K562 (cell line): ENCODE data around the gene EIF4E1B.

Experiments used
- C11orf30 ChIP-seq: fragments of 450-650 bp; IDR thresholded peaks from 2 replicates; pipeline ENCODE4 v1.6.1; 2016; ENCODE audit warnings: low read depth, mild to moderate bottlenecking
- FOXO4 ChIP-seq: fragments of 450-650 bp; formaldehyde crosslinking; IDR thresholded peaks from 2 replicates; pipeline ENCODE4 v1.4.0; 2020; ENCODE audit warnings: mild to moderate bottlenecking, moderate library complexity
- GABPB1 ChIP-seq: sonication (generic); formaldehyde crosslinking; IDR thresholded peaks from 2 replicates; pipeline ENCODE4 v1.8.0; 2022; ENCODE audit warnings: mild to moderate bottlenecking, missing genetic modification reagents
- MXI1 ChIP-seq: IDR thresholded peaks from 2 replicates; pipeline ENCODE4 v1.6.1; 2011; ENCODE audit warnings: low read depth, mild to moderate bottlenecking, improper control_type of control experiment, low read length
- STAG1 ChIP-seq: sonication (generic); formaldehyde crosslinking; IDR thresholded peaks from 2 replicates; pipeline ENCODE4 v1.5.0; 2020; ENCODE audit warnings: missing genetic modification reagents, borderline replicate concordance
- TF ChIP-seq, protein P1 (sequence below): fragments of 250-450 bp; sonication (Bioruptor Pico); IDR thresholded peaks from 2 replicates; pipeline ENCODE4 v1.8.0; 2021; ENCODE audit warnings: moderate library complexity, mild to moderate bottlenecking, inconsistent platforms

DNA sequence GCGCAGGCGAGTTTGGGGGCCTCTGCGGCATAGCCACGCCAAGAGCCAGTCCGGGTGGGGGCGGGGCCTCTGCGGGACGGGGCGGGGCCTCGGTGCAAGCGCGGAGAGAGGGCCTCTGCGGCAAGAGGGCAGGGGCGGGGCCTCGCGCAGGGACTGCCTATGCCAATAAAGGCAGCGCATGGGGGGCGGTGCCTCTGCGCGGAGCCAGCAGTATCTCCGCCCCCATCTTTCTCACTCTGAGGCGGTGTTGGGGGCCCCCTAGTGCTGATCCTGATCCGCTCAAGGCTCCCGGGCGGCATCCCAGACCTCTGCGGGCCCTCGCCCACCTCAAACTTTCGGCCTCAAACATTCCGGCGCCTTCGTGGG lies 11.3 kb upstream of the EIF4E1B start:
- TF ChIP-seq, protein P1, sequence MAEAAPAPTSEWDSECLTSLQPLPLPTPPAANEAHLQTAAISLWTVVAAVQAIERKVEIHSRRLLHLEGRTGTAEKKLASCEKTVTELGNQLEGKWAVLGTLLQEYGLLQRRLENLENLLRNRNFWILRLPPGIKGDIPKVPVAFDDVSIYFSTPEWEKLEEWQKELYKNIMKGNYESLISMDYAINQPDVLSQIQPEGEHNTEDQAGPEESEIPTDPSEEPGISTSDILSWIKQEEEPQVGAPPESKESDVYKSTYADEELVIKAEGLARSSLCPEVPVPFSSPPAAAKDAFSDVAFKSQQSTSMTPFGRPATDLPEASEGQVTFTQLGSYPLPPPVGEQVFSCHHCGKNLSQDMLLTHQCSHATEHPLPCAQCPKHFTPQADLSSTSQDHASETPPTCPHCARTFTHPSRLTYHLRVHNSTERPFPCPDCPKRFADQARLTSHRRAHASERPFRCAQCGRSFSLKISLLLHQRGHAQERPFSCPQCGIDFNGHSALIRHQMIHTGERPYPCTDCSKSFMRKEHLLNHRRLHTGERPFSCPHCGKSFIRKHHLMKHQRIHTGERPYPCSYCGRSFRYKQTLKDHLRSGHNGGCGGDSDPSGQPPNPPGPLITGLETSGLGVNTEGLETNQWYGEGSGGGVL (CRISPR knock-in tag) = no peak
- TF ChIP-seq GABPB1 (CRISPR knock-in tag) = no peak
- no peak for TF ChIP-seq FOXO4 (CRISPR knock-in tag)
- TF ChIP-seq C11orf30 = no peak
- peak; percentile 67; the same call in 1 of the 2 replicates for TF ChIP-seq STAG1 (CRISPR knock-in tag)
- no peak for TF ChIP-seq MXI1
